H1 (cell line): ENCODE measurements around the gene HK2.

Experiments used
- BRCA1 ChIP-seq: IDR thresholded peaks from 2 replicates; pipeline ENCODE4 v1.6.1; 2012; ENCODE audit warnings: low read depth, low read length, improper control_type of control experiment
- CTCF ChIP-seq, 3 experiments: IDR thresholded peaks; 1 replicate in 2 of 3; 2 replicates in 1 of 3; pipeline versions ENCODE4 v1.5.1 to v1.6.1; 2011; ENCODE audit warnings: low read length in 3 of 3, mild to moderate bottlenecking in 3 of 3, inconsistent platforms in 2 of 3, low read depth in 1 of 3, moderate library complexity in 1 of 3; ENCODE audit not compliant: insufficient read depth in 1 of 3; ENCODE audit errors: control extremely low read depth in 1 of 3
- EP300 ChIP-seq, 2 experiments: IDR thresholded peaks; 1 replicate in 1 of 2; 2 replicates in 1 of 2; pipeline ENCODE4 v1.6.1; 2011 to 2012; ENCODE audit warnings: low read depth in 2 of 2, low read length in 2 of 2, mild to moderate bottlenecking in 2 of 2, borderline replicate concordance in 1 of 2, inconsistent platforms in 1 of 2, moderate library complexity in 1 of 2
- SIN3A ChIP-seq, 2 experiments: IDR thresholded peaks in 1 of 2; conservative IDR thresholded peaks in 1 of 2; 2 replicates each; pipeline ENCODE4 v1.6.1; 2011 to 2012; ENCODE audit warnings: low read length in 2 of 2, improper control_type of control experiment in 1 of 2, low read depth in 1 of 2, mild to moderate bottlenecking in 1 of 2
- SP1 ChIP-seq: IDR thresholded peaks from 2 replicates; pipeline ENCODE4 v1.6.1; 2011; ENCODE audit warnings: low read depth, low read length
- TAF1 ChIP-seq: IDR thresholded peaks from 2 replicates; pipeline ENCODE4 v1.6.1; 2011; ENCODE audit warnings: mild to moderate bottlenecking, low read depth, low read length
- TBP ChIP-seq: IDR thresholded peaks from 2 replicates; pipeline ENCODE4 v1.6.1; 2011; ENCODE audit warnings: low read depth, low read length, improper control_type of control experiment
- TCF12 ChIP-seq: IDR thresholded peaks from 2 replicates; pipeline ENCODE4 v1.6.1; 2011; ENCODE audit warnings: low read depth, mild to moderate bottlenecking, low read length

DNA sequence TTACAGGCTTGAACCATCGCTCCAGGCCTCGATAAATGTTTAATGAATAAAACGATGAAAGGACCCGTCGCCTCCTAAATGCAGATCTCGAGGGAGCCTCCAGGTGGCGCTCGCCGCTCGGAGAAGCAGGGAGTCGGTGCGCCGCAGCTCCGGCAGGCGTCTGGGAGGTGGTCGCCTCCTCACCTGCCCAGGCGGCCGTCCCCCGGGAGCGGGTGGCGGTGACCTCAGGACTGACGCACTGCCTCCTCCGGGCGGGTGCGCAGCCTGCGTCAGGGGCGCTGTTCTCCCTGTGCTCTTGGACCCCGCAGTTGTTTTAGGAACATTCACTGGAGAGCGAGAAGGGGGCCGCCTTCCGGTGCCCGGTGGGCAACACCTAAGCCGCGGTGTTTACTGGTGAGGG lies 85.9 kb downstream of the HK2 start:
- TF ChIP-seq CTCF (IDR thresholded peaks at IDR 0.05; ENCODE audit: control extremely low read depth in 1 of 3, insufficient read depth in 1 of 3, low read depth in 1 of 3, low read length in 3 of 3) (peak; percentile 75 to 97 (median 86)), TCF12 (no peak), BRCA1 (no peak), TBP (no peak), EP300 (IDR thresholded peaks at IDR 0.05; ENCODE audit: borderline replicate concordance in 1 of 2, low read depth in 2 of 2, low read length in 2 of 2) (no peak), SP1 (no peak), SIN3A (conservative IDR thresholded peaks at IDR 0.05 in 1 of 2, IDR thresholded peaks at IDR 0.05 in 1 of 2; ENCODE audit: low read depth in 1 of 2, low read length in 2 of 2) (0 out of 4 replicates have a peak, but pooled peaks of 1 of the 2 experiments have one; percentile 27), TAF1 (no peak)
